GM18520 (cell line): ENCODE results near the gene RSPH9.

Source experiments
- ATAC-seq: cut with Tn5 transposase; IDR thresholded peaks from one replicate; pipeline ENCODE4 v1.9.1; 2021; ENCODE audit not compliant: unreplicated experiment

Gene RSPH9

GRCh38 chr6:43667245-43668150, 22.7 kb downstream of the RSPH9 start:
- ATAC-seq: no peak

GRCh38 chr6:43668151-43669028, 23.6 kb downstream of the RSPH9 start:
- ATAC-seq: no peak

GRCh38 chr6:43669050-43669921, 24.4 kb downstream of the RSPH9 start:
- ATAC-seq: no peak

GRCh38 chr6:43669922-43670622, 25.2 kb downstream of the RSPH9 start:
- ATAC-seq: no peak

- ATAC-seq: no peak
Measured at GRCh38 chr6:43670623-43670986, 25.8 kb downstream of the RSPH9 start.

DNA sequence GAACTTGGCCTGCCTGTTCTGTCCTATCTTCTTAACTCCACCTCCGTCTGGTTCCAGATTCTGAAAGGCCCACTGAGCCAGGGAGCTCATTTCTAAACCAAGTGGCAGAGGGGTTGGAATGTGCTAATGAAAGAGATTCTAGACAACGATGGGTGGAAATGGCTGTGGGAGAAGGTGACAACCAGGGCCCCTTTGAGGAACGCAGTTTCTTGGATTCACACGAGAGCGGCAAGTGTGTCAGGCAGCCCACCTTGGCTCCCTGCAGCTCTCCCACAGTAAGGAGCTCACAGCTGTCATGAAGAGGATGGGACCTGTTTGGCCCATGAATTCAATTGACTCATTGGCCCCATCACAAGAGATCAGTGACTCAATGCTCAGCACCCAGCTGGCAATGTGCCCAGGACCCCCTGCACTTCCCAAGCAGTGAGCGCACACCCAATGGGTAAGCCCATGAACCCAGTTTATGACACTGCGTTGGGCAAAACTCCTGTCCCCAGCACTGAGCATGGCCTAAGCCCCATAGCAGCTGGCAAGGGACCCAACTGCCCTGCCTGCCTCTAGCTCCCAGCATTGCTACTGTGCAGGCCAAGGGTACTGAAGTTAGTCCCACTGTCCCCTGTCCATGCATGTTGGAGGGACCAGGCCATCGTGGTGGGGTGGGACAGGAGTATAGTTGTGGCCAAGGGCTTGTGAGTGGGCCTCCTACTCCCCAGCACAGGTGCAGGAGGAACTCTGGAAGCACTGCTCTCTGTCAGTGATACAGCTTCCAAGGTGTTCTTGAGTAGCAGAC, 26.4 kb downstream of the RSPH9 start:
- no peak for ATAC-seq

- no peak for ATAC-seq
Measured at GRCh38 chr6:43671801-43672690, 27.2 kb downstream of the RSPH9 start.

DNA sequence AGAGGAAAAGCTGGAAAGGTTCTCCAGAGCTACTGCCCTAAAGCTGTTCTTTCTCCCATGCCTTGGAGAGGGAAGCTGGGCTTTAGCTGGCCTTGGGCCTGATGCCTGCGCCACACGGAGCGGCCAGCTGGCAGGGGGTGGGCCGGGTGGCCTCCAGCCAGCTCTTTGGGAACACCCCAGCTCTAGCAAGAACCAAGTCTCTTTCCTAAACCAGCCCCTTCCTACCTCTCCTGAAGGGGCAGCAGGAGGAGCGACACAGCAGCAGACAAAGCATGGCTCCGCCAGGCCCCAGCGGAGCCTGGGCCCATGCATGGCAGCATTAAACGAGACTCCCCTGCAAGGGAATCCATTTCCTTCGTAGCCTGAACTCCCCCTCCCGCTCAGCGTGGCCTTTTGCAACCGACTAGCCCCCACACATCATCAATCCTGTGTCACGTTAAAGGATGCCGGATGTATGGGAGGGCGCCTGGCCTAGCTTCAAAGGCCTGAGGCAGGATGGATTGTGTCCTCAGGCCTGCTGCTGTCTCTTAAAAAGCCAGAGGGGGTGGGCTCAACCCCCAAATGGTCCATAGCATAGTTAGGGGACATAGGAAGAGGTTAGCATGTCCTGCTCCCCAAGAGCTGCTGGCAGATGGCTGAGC, 28.7 kb downstream of the RSPH9 start:
- ATAC-seq: no peak

GRCh38 chr6:43674291-43674690, 29.5 kb downstream of the RSPH9 start:
- ATAC-seq: no peak

- ATAC-seq: no peak
Measured at GRCh38 chr6:43674921-43675320, 30.1 kb downstream of the RSPH9 start.

- no peak for ATAC-seq
Measured at GRCh38 chr6:43676962-43677606, 32.2 kb downstream of the RSPH9 start.

- ATAC-seq: no peak
Measured at GRCh38 chr6:43677759-43678158, 32.9 kb downstream of the RSPH9 start.

- no peak for ATAC-seq
Measured at GRCh38 chr6:43678341-43678740, 33.5 kb downstream of the RSPH9 start.

GRCh38 chr6:43679057-43679456, 34.2 kb downstream of the RSPH9 start:
- no peak for ATAC-seq

- ATAC-seq: no peak
Measured at GRCh38 chr6:43680308-43681200, 35.7 kb downstream of the RSPH9 start.

DNA sequence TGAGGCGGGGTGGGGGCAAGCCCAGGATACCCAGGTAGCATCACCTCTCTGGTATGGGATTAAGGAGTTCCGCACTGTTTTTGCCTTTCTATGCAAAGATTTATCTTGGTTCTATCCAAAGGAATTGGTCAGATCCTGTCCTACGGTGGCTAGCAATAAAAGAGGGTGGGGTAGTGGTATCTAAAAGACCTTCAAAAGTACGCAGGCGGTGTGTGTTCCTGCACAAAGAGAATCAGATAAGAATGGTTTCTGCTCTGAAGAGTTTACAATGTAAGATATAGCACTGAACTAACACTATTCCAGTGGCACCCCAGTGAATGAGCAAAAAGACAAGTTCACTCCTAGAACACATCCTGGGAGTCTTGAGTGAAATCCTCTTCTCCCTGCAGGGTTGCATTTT, 36.5 kb downstream of the RSPH9 start:
- no peak for ATAC-seq
